ENCODE measurements around the gene YY1AP1. TPM values are rescaled to one million over a fixed set of nuclear protein-coding genes. Genes with fewer than 3 reads are reported as not detected.

YY1AP1 gene
- total and polyA plus RNA-seq, 4 donors, result 13.3 to 43.8 (median 26.6) TPM

- no peak overlapping the region for H3K27ac ChIP-seq (ENCODE audit: low read depth in 1 of 2, low read length in 2 of 2)
- no peak overlapping the region for H3K9ac ChIP-seq (ENCODE audit: low read depth in 1 of 2, low read length in 2 of 2)
- H3K4me1 ChIP-seq (ENCODE audit: control insufficient read depth in 4 of 4, insufficient read depth in 4 of 4, low read length in 3 of 4), result peaks cover 0 to 5% (median 0%) of the 10 kb centered on the region in 4 donors
- no peaks in the 10 kb centered on the region for H3K27me3 ChIP-seq (ENCODE audit: control insufficient read depth in 4 of 4, insufficient read depth in 4 of 4, low read length in 3 of 4)
- TF ChIP-seq FOXA1 (IDR thresholded peaks at IDR 0.05) (no peak), RAD21 (IDR thresholded peaks at IDR 0.05) (no peak), GABPA (IDR thresholded peaks at IDR 0.05 in 1 of 2, conservative IDR thresholded peaks at IDR 0.05 in 1 of 2) (no peak), HNF4G (IDR thresholded peaks at IDR 0.05) (no peak), HNF4A (conservative IDR thresholded peaks at IDR 0.05) (no peak), ATF3 (IDR thresholded peaks at IDR 0.05) (no peak), EGR1 (IDR thresholded peaks at IDR 0.05; ENCODE audit: low read depth in 2 of 2) (no peak), ZBTB33 (IDR thresholded peaks at IDR 0.05) (no peak), FOXA2 (IDR thresholded peaks at IDR 0.05) (no peak), SP1 (IDR thresholded peaks at IDR 0.05) (no peak), CTCF (IDR thresholded peaks at IDR 0.05; ENCODE audit: low read depth, low read length, missing input control) (no peak), REST (IDR thresholded peaks at IDR 0.05) (no peak), NR2F2 (IDR thresholded peaks at IDR 0.05) (no peak), RXRA (IDR thresholded peaks at IDR 0.05) (no peak), JUND (IDR thresholded peaks at IDR 0.05) (no peak), TAF1 (conservative IDR thresholded peaks at IDR 0.05) (no peak), MAX (IDR thresholded peaks at IDR 0.05) (no peak), YY1 (IDR thresholded peaks at IDR 0.05) (no peak)
- no peak overlapping the region for H3K4me3 ChIP-seq (ENCODE audit: low read depth in 1 of 3, low read length in 3 of 3)
- DNase-seq (ENCODE audit: low spot score), result no peak
- H3K9me3 ChIP-seq (ENCODE audit: control insufficient read depth in 4 of 4, low read length in 3 of 4), result peaks cover 0 to 8% (median under 1%) of the 10 kb centered on the region in 4 donors
- H3K36me3 ChIP-seq (ENCODE audit: control insufficient read depth in 4 of 4, insufficient read depth in 3 of 4, low read depth in 1 of 4, low read length in 3 of 4), result no peaks in the 10 kb centered on the region
- 82% methylated on average over 6 of the region's 6 CpGs for WGBS
These were observed 42.9 kb downstream of the YY1AP1 start for GRCh38 chr1:155645648-155646047.

All from liver (tissue), 9 donors.